ENCODE measurements around the gene C1orf216. TPM values are rescaled to one million over a fixed set of nuclear protein-coding genes. Genes with fewer than 3 reads are reported as not detected.

The C1orf216 gene
- total RNA-seq, 2 donors from 2014 or later = 16.6 to 18.0 TPM

Other genes starting within 250 kb of the C1orf216 start
- gene KIAA0319L, start 161.5 kb downstream of the C1orf216 start, total RNA-seq = 10 to 100 TPM; 28.4 to 28.6 TPM
- gene NCDN, start 161.1 kb downstream of the C1orf216 start, total RNA-seq = 10 to 100 TPM; 16.6 to 22.6 TPM
- gene TFAP2E, start 145.6 kb downstream of the C1orf216 start, total RNA-seq = under 1 TPM; 0.65 to 0.81 TPM
- 10 to 100 TPM; 37.5 to 38.1 TPM for gene PSMB2, start 77.4 kb downstream of the C1orf216 start, total RNA-seq
- under 1 TPM; 0.76 to 0.93 TPM for gene CLSPN, start 51.1 kb upstream of the C1orf216 start, total RNA-seq
- 10 to 100 TPM; 16.0 to 22.0 TPM for gene AGO4, start 89.1 kb upstream of the C1orf216 start, total RNA-seq
- 10 to 100 TPM; 25.3 to 27.9 TPM for gene AGO1, start 164.3 kb upstream of the C1orf216 start, total RNA-seq
- gene AGO3, start 212.2 kb upstream of the C1orf216 start, total RNA-seq = 10 to 100 TPM; 27.6 to 45.5 TPM